GM18951 (cell line): ENCODE data around the gene CA11.

ENCODE experiments used
- POLR2A ChIP-seq: IDR thresholded peaks from 4 replicates; pipeline ENCODE4 v1.6.1; 2011; ENCODE audit warnings: mild to moderate bottlenecking; ENCODE audit not compliant: insufficient read length, insufficient read depth; ENCODE audit errors: extremely low read depth
- in situ Hi-C: fragments of 300-500 bp; cut with MboI; formaldehyde crosslinking; loops from one replicate; pipeline ENCODE4 v1.12.0; 2022; ENCODE audit warnings: low sequenced_read_pairs, mixed read lengths, inconsistent platforms; ENCODE audit not compliant: unreplicated experiment

The CA11 gene

DNA sequence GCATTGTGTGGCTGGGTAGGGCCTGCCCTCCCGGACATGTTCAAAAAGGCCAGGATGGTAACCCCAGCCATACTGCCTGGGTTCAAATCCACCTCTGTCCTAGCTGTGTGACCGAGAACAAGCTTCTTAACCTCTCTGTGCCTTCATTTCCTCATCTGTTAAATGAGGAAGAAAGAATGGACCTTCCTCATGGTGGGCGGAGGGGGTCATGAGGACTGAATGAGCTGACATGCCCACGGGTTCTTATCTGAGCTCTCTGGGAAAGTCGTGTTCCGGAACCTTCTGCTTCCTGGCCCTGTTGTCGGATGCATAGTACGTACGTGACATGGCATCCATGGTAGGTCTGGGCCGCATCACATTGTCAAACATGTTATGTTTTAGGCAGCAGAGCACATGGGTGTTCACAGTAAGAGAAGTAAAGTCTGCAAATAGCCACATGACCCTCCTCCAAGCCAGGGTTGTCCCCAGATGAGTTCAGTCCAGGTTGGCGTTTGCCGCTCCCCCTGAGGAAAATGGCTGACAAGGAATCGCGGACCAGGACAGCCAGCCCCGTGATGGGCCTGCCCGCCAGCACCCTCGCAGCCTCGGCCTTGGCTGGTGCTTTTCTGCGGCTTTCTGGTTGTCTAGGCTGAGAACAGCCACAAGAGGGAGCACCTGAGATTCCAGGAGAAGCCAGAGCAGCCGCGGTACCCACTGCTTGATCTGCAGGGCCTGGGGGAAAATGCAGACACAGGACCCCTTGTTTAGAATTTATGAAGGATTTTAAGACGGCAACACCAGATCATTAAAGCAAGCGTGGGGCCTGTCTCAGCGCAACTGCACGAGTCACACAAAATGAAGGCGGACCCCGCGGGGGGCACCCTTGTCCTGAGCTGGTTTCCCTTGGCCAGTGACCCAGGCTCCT, 29.2 kb upstream of the CA11 start:
- no peak for TF ChIP-seq POLR2A
- in situ Hi-C loops, result no loop called here

GRCh38 chr19:48674216-48674809, 28.3 kb upstream of the CA11 start:
- in situ Hi-C loops, result no loop called here
- no peak for TF ChIP-seq POLR2A

DNA sequence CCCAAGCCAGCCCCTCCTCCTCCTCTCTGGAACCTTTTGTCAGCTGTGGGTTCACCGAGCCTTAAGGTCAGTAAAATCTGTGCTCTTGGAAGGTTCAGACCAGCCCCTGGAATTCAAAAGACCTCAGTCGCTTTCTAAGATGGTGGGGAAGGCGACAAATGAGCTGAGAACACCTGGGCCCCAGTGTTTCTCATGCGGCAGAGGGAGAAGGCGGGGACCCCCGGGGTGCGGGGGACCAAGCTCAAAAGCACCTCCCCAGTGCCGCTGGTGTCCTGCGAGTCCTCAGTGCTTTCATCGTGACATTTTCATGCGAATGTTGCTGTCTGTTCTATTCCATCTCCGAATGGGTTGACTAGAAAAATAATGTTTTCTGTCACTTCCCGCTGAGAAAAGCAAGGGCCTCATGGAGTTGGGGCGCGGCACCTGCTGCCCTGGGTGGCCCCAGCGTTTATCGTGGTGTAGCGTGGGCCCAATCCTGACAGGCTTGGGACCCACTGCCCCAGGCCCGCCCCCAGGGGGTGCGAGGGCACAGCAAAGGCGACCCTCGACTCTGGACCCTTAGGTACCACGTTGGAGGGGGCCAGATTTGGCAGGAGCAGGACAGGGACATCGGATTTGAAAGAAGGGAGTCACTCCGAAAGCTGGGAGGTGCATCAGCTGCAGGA, 27.6 kb upstream of the CA11 start:
- no peak for TF ChIP-seq POLR2A
- in situ Hi-C loops, result no loop called here

DNA sequence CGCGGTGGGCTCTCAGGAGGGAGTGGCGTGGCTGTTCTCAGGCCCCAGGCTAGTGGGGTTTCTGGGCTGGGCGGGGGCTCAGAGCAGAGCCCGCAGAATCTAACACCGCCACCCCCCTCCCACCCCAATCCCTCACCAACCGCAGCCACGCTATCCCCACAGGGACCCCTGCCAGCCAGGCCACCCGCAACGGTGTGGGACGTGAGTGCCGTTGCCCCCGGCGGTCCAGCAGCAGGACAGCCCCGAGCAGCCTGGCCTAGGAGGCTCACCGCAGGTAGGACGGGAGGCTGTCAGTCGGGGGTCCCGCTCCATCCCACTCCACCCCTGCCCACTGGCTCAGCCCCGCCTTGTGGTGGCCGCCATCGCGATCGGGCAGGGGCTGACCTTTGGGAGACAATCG, 27.0 kb upstream of the CA11 start, which contains the start of gene NTN5:
Gene NTN5, minus strand, starts transcription at position 24 of the 400 bp plus-strand sequence. CDS start 2,031 bp downstream, outside the sequence.
- TF ChIP-seq POLR2A, result no peak
- in situ Hi-C loops, result no loop called here

DNA sequence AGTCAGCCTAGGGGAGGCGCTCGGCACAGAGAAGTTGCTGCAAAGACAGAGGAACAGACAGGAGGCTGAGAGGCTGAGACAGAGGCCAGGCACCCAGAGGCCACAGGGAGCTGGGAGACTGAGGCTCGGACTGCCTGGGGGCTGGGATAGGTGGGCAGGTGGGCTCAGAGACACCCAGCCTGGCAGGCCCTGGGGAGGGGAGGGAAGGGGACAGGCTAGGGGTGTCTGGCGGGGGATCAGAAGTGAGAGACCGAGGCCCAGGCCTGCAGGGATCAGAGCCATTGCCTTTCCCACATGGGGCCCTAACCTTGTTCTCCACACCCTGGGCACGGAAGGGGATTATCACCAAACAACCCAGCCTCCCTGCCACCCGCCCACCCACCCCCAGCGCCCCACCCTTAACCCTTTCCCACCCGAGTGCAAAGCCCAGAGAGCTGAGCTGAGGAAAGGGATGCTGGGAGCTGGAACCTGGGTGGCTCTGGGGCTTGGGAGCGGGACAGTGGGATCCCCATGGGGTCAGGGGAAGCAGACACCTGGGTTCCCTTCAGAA, 25.5 kb upstream of the CA11 start:
- no peak for TF ChIP-seq POLR2A
- in situ Hi-C loops, result no loop called here

- no peak for TF ChIP-seq POLR2A
- in situ Hi-C loops, result no loop called here
Observed at GRCh38 chr19:48670699-48671445, 24.9 kb upstream of the CA11 start.

- in situ Hi-C loops, result no loop called here
- TF ChIP-seq POLR2A, result no peak
Observed at GRCh38 chr19:48669903-48670668, 24.1 kb upstream of the CA11 start.

GRCh38 chr19:48668761-48669160, 22.8 kb upstream of the CA11 start:
- in situ Hi-C loops, result no loop called here
- TF ChIP-seq POLR2A, result no peak

GRCh38 chr19:48668332-48668731, 22.3 kb upstream of the CA11 start:
- in situ Hi-C loops, result no loop called here

DNA sequence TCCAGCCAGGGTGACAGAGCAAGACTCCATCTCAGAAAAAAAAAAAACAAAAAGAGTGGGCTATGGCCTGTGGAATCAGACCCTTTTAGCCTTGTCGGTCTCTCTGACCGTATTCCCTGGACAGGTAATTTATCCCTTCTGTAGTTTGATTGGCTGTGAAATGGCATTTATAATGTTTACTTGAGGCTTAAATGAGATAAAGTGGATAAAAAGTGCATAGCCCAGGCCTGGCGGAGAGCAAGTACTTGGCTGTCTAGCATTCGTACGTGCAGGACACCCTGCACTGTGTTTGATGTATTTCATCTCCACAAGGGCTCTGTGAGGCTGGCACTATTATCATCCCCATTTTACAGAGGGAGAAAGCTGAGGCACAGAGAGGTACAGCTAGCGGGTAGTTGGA, 19.8 kb upstream of the CA11 start:
- TF ChIP-seq POLR2A, result no peak
- in situ Hi-C loops, result no loop called here

More at GRCh38 chr19:48668332-48668731, 22.3 kb upstream of the CA11 start:
- no peak for TF ChIP-seq POLR2A

DNA sequence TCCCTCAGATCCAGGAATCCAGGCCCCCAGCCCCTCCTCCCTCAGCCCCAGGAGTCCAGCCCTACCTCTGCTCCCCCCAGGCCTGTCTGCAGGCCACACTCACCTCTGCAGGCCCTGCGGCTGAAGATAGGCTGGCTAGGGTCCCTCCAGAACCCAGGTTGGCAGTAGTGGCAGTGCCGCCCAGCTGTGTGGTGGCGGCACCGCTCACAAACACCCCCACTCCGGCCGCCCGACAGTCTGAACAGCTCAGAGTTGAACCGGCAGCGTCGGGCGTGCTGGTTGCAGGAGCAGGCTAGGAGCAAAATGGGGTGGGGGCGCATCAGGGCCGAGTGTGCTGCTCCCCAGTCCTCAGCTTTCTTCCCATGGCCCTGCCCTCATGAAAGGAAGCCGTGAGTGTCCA, 18.5 kb upstream of the CA11 start:
- in situ Hi-C loops, result no loop called here
- TF ChIP-seq POLR2A, result no peak

DNA sequence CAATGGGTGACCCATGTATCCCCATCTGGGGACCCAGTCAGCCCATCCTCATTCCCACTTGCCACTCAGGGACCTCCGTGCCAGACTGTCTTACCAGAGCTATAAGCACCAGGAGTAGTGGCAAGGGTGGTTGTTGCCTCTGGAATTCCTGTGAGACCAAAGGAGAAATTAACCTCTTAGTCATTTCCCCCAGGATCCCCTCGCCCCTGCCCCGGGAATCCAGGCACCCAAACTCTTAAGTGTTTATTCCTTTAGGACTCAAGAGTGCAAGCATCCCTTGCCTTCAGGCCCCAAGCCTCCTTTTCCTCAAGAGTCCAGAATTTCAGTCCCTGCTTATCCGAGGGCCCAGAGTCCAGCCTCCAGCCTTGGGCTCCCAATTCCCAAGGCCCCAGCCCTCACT, 17.7 kb upstream of the CA11 start:
- TF ChIP-seq POLR2A, result no peak
- in situ Hi-C loops, result no loop called here
